IPS-15b (cell line): Measurements from ENCODE around the gene TRIM66.

Experiments used
- H3K27me3 ChIP-seq: one replicate; pipeline ENCODE4 v1.6.1; 2013; ENCODE audit warnings: low read length; ENCODE audit not compliant: control insufficient read depth, insufficient read depth
- H3K36me3 ChIP-seq: one replicate; pipeline ENCODE4 v1.6.1; 2013; ENCODE audit warnings: low read length; ENCODE audit not compliant: control insufficient read depth, insufficient read depth
- H3K4me1 ChIP-seq: one replicate; pipeline ENCODE4 v1.6.1; 2013; ENCODE audit warnings: mild to moderate bottlenecking, low read length; ENCODE audit not compliant: control insufficient read depth, insufficient read depth
- H3K4me3 ChIP-seq: one replicate; pipeline ENCODE4 v1.5.1; 2013; ENCODE audit warnings: low read depth, low read length
- H3K9ac ChIP-seq: one replicate; pipeline ENCODE4 v1.6.1; 2013; ENCODE audit warnings: low read depth, mild to moderate bottlenecking, low read length
- H3K9me3 ChIP-seq: one replicate; pipeline ENCODE4 v1.6.1; 2013; ENCODE audit warnings: mild to moderate bottlenecking, low read length; ENCODE audit not compliant: control insufficient read depth, insufficient read depth

Gene TRIM66

GRCh38 chr11:8682303-8683114 lies at the start of gene TRIM66, which contains the start of gene RPL27A:
Gene TRIM66, minus strand, starts transcription at chr11:8682665. Its CDS starts 10,391 bp downstream, at chr11:8672274.
Gene RPL27A, plus strand, starts transcription at chr11:8682792. Its CDS starts 22 bp downstream, at chr11:8682814.
- Histone ChIP-seq H3K9ac (peak within 1 kb of the TSS; percentile 100), H3K36me3 (peaks cover 29% of the 10 kb centered on the region), H3K9me3 (no peaks in the 10 kb centered on the region), H3K27me3 (no peaks in the 10 kb centered on the region), H3K4me3 (peak within 1 kb of the TSS; percentile 95), H3K4me1 (peaks cover 12% of the 10 kb centered on the region)

GRCh38 chr11:8731647-8732323 lies 49.3 kb upstream of the TRIM66 start:
- Histone ChIP-seq H3K27me3 (no peaks in the 10 kb centered on the region), H3K4me3 (no peak overlapping the region), H3K36me3 (no peaks in the 10 kb centered on the region), H3K9ac (no peak overlapping the region), H3K9me3 (no peaks in the 10 kb centered on the region), H3K4me1 (no peaks in the 10 kb centered on the region)

GRCh38 chr11:8730697-8731020 lies 48.2 kb upstream of the TRIM66 start:
- Histone ChIP-seq H3K27me3 (no peaks in the 10 kb centered on the region), H3K36me3 (no peaks in the 10 kb centered on the region), H3K4me1 (no peaks in the 10 kb centered on the region), H3K9ac (no peak overlapping the region), H3K9me3 (no peaks in the 10 kb centered on the region), H3K4me3 (no peak overlapping the region)

- Histone ChIP-seq H3K4me1 (no peaks in the 10 kb centered on the region), H3K36me3 (no peaks in the 10 kb centered on the region), H3K9me3 (no peaks in the 10 kb centered on the region), H3K9ac (no peak overlapping the region), H3K4me3 (no peak overlapping the region), H3K27me3 (no peaks in the 10 kb centered on the region)
Measured at GRCh38 chr11:8729837-8730696, 47.6 kb upstream of the TRIM66 start.

GRCh38 chr11:8729067-8729466 lies 46.6 kb upstream of the TRIM66 start:
- Histone ChIP-seq H3K4me1 (no peaks in the 10 kb centered on the region), H3K36me3 (no peaks in the 10 kb centered on the region), H3K9ac (no peak overlapping the region), H3K9me3 (no peaks in the 10 kb centered on the region), H3K4me3 (no peak overlapping the region), H3K27me3 (no peaks in the 10 kb centered on the region)

GRCh38 chr11:8728563-8728962 lies 46.1 kb upstream of the TRIM66 start:
- H3K36me3 ChIP-seq = no peaks in the 10 kb centered on the region
- H3K9me3 ChIP-seq = no peaks in the 10 kb centered on the region
- no peaks in the 10 kb centered on the region for H3K27me3 ChIP-seq
- no peak overlapping the region for H3K9ac ChIP-seq
- no peak overlapping the region for H3K4me3 ChIP-seq
- no peaks in the 10 kb centered on the region for H3K4me1 ChIP-seq

GRCh38 chr11:8726395-8726794 lies 43.9 kb upstream of the TRIM66 start:
- no peak overlapping the region for H3K4me3 ChIP-seq
- H3K4me1 ChIP-seq = peaks cover 6% of the 10 kb centered on the region
- H3K36me3 ChIP-seq = no peaks in the 10 kb centered on the region
- no peak overlapping the region for H3K9ac ChIP-seq
- H3K9me3 ChIP-seq = no peaks in the 10 kb centered on the region
- no peaks in the 10 kb centered on the region for H3K27me3 ChIP-seq

- Histone ChIP-seq H3K4me1 (peaks cover 9% of the 10 kb centered on the region), H3K27me3 (no peaks in the 10 kb centered on the region), H3K4me3 (no peak overlapping the region), H3K9me3 (no peaks in the 10 kb centered on the region), H3K36me3 (no peaks in the 10 kb centered on the region), H3K9ac (no peak overlapping the region)
Measured at GRCh38 chr11:8724682-8725081, 42.2 kb upstream of the TRIM66 start.

GRCh38 chr11:8723711-8724110 lies 41.2 kb upstream of the TRIM66 start:
- H3K27me3 ChIP-seq = no peaks in the 10 kb centered on the region
- H3K9ac ChIP-seq = no peak overlapping the region
- H3K36me3 ChIP-seq = no peaks in the 10 kb centered on the region
- H3K9me3 ChIP-seq = no peaks in the 10 kb centered on the region
- H3K4me3 ChIP-seq = no peak overlapping the region
- peaks cover 9% of the 10 kb centered on the region for H3K4me1 ChIP-seq

GRCh38 chr11:8722809-8723208 lies 40.3 kb upstream of the TRIM66 start:
- Histone ChIP-seq H3K4me1 (peaks cover 11% of the 10 kb centered on the region), H3K36me3 (no peaks in the 10 kb centered on the region), H3K4me3 (no peak overlapping the region), H3K27me3 (no peaks in the 10 kb centered on the region), H3K9ac (no peak overlapping the region), H3K9me3 (no peaks in the 10 kb centered on the region)

GRCh38 chr11:8721609-8722500 lies 39.4 kb upstream of the TRIM66 start:
- Histone ChIP-seq H3K27me3 (no peaks in the 10 kb centered on the region), H3K4me3 (no peak overlapping the region), H3K9me3 (no peaks in the 10 kb centered on the region), H3K4me1 (peaks cover 11% of the 10 kb centered on the region), H3K9ac (no peak overlapping the region), H3K36me3 (peaks cover 4% of the 10 kb centered on the region)
